Stimulated activated CD8-positive, alpha-beta memory T cell treated with anti-CD3 and anti-CD28 coated beads, Interleukin-12 subunit alpha, Interleukin-12 subunit beta, amount 100 ng/mL, for 4 hours (primary cell): ENCODE data around the gene PDE4B.

Experiments
- DNase-seq: peaks from one replicate; pipeline ENCODE4 v3.0.0-alpha.2; 2020; ENCODE audit warnings: low read depth

PDE4B gene

GRCh38 chr1:65882076-65882475, 89.4 kb downstream of the PDE4B start:
- no peak for DNase-seq

GRCh38 chr1:65889441-65889840, 96.7 kb downstream of the PDE4B start:
- no peak for DNase-seq

DNA sequence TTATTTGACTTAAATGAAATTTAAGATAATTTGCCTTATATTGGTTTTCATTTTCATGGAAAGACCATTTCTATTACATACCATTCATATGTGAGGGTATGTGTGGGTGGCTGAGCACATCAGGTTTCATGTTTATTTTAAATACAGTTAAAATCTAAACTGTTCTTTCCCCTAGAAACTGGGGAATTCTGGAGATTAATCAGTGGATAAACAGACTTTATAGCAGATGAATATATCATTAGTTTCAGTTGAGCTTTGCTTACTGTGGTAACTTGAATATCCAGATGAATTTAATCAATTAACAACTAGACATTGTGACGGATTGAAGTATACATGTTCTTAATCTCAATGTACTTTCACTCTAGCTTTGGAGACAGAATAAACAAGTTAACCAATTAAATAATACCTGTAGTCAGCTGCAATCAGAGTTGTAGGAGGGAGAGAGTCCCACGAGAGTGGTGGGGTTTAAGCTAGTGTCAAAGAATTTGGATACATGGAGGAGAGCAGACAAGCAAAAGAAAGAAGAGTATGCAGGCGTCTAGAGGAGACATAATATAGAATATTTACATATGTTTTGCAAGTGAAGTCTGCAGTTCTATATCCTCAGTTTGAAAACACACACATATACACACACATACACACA, 97.6 kb downstream of the PDE4B start:
- no peak for DNase-seq

- no peak for DNase-seq
Measured at GRCh38 chr1:65894738-65895605, 102.3 kb downstream of the PDE4B start.

DNA sequence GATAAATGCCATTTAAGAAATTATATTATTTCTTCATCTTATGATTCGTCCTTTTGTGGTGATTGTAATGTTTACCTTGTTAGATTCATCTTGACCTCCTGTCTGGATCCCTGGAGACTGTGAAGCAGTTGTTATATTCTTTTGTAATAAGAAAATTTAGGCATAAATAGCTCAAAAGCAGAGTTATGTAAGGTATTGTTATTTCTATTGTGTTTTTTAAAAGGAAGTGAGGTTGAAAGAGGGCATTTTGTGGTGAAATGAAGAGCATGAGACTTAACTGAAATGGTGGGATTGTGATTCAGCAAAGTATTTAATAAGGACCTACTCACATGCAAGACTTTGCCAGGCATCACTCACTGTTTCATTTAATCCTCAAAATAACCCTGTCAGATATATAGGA, 104.0 kb downstream of the PDE4B start:
- no peak for DNase-seq

- no peak for DNase-seq
Measured at GRCh38 chr1:65897485-65897884, 104.8 kb downstream of the PDE4B start.

DNA sequence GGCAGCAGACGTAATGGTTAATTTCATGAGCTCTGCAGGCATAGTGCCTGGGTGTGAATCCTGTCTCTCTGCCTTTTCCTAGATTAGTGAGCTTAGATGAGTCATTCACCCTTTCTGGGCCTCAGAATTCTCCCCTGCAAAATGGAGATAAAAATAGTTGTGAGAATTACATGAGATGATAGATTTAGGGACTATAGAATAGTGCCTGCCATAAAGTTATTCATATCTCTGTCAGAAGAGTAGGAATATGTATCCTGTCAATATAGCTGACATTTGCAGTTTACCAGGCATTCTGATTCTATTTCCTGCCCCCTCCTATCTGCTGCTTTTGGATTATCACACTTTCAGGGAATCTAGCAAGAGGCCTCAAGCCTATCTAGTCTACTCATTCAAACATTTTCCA, 112.0 kb downstream of the PDE4B start:
- no peak for DNase-seq

DNA sequence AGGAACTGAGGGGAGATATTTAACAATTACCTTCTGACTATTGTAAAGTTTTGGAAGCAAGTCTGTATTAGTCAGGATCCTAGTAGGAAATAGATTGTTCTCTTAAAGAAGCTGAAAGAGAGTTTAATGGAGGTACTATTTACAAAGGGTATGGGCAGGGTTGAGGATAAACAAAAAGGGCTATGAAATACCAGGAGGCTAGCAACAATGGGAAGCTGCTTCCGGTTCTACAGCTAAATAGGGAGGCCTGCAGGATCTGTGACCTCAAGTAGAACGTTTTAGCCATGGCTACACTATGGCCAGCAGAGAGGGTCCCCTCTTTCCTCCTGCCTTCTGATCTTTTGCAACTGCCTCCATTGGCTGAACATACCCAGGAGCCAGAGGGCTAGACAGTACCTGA, 117.7 kb downstream of the PDE4B start:
- DNase-seq = no peak

DNA sequence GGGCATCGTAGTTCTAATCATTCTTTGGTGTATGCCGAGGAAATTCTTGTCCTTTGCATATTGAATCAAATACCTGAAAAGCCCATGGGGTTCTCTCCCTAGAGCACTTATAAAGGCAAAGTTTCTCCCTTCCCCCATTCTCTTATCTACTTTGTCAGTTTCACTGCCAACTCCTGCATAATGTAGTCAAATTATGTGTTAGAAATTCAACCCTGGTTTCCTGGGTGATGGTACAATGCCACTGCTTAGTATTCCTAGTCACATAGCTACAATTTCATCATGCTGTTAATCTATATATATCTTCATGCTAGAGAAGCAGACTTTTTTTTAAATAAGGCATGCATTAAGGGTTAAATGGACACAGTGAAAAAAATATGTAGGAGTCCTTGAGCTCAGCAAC, 119.0 kb downstream of the PDE4B start:
- no peak for DNase-seq

GRCh38 chr1:65918564-65918963, 125.9 kb downstream of the PDE4B start:
- no peak for DNase-seq

DNA sequence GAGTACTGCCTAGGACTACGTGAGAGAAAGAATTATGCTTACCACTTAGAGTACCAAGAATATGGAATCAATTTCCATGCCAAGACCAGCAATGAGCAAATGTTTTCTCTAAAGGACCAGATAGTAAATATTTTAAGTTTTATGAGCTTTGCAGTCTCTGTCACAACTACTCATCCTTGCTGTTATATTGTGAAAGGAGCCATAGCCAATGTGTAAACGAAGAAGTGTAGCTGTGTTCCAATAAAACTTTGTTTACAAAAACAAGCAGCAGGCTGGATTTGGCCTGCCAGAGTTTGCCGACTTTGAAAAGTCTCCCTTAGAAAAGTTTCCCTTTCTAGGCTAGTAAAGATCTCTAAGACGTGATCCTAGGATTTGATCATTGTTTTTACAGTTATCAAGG, 128.8 kb downstream of the PDE4B start:
- DNase-seq = no peak

DNA sequence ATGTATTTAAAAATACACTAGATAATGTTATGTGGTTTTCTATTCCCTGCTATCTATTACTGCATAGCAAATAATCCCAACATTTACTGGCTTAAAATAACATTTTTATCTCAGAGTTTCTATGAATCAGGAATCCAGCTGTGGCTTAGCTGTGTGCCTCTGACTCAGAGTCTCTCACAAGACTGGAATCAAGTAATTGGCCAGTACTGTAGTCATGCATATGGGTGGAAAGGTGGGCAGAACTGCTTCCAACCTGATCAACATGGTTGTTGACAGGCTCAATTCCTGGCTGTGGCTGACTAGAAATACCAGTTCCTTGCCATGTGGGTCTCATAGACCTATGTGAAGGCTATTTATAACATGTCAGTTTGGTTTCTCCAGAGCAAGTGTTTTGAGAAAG, 131.8 kb downstream of the PDE4B start:
- no peak for DNase-seq

DNA sequence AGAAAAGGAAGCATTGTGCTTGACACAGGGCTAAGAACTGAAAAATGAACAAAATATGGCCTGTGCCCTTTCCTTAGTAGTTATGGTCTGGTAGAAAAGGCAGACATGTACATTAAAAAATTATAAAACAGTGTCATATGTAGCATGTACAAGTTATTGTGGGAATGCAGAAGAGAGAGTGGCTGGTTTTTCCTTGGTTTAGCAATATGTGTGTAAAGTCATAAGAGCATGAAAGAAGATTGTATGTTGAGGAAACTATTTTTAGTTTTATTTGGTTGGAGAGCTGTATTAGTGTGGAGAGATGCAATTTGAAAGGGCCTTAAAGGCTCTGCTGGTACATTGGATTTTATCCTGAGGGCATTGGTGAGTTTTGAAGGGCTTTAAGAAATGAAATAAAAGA, 145.8 kb downstream of the PDE4B start:
- no peak for DNase-seq

DNA sequence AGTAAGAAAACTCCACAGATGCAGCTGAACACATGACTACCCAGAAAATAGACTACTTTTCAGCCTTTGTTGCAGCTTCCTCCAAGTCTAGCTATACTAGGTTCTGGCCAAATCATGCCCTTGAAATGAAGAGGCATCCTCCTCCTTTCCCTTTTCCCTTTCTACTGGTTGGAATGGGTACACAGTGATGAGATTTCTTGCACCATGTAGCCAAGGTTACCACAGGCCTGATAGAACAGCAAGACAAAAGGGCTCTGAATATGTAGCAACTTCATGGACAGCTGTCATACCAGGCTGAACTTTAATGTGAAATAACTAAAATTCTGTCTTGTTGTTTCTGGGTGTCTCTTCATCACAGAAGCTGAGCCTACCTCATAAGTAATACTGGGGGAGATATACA, 146.5 kb downstream of the PDE4B start:
- DNase-seq = no peak

DNA sequence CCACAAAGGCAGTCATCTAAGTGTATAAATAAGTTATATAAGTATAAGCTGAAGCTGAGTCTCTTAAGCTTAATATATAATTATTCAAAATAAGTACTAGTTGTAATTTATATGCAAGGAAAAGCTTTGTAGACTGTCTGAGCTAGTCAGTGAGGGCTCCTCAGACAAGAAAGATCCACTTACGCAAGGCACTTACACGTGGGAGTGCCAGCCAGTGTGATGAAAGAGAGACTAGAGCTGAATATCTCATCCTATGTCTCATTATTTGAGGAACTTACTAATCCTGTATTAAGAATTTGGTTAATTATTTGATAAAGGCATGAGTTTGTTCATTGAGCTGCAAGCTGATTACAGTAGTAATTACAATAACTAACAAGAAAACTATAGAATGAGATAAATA, 146.9 kb downstream of the PDE4B start:
- DNase-seq = no peak

GRCh38 chr1:65940126-65940525, 147.4 kb downstream of the PDE4B start:
- DNase-seq = no peak

GRCh38 chr1:65942476-65942875, 149.8 kb downstream of the PDE4B start:
- DNase-seq = no peak

GRCh38 chr1:65946376-65946775, 153.7 kb downstream of the PDE4B start:
- DNase-seq = no peak

DNA sequence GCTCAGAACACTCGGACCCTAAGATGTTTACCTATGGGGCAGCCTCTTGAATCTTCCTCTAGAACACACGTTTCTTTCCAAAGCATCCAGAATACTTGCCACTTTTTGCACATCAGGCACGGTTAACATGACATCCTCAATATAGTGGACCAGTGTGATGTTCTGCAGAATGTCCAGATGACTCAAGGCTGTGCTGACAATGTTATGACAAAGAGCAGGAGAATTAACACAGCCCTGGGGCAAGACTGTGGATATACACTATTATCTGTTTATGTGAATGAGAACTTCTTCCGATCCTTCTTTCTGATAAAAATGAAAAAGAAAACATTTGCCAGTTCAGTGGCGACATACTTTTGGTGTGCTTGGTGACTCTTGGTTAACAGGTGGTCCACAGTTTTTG, 154.3 kb downstream of the PDE4B start:
- no peak for DNase-seq

DNA sequence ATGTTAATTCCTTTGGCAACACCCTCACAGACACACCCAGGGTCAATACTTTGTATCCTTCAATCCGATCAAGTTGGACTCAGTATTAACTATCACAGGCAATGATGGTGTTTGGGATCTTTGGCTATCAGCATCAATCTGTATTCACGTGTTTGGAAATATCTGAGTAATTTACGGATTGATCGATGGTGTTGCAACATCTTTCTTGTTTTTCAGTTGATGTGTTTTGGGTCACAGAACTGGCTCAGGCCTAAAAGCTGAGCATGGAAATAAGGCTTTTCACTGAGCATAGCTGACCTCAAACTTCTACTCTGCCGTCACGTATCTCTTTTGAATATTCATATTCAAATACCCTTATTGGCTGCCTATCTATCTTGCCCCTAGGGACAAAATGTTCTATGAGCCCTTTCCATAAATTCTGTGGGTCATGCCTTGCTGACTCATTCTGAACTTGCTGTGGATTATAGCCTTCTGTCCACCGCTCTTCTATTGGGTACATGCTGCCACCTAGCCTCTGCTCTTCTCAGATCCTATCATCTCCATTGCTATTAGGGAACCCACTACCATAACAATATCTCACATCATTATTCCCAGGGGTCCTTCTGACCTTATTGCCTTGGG, 156.0 kb downstream of the PDE4B start:
- no peak for DNase-seq

GRCh38 chr1:65949230-65949626, 156.5 kb downstream of the PDE4B start:
- no peak for DNase-seq

DNA sequence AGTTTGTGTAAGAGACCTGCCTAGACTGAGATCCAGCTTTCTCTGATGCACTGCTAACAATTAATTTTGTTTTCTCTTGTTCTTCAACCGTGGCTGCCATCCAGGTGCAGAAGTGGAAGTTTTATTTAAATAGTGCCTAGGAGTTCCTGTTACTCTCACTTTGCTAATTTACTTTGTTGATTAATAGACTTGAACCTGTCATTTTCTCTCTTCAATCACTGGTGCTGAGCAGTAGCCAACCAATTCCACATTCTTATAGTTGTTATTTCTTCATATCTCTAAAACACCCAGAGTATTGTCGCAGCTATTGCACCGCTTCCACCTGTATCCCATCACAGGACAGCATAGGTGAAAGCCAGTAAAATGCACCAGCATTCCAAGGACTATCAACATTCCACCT, 157.2 kb downstream of the PDE4B start:
- no peak for DNase-seq

DNA sequence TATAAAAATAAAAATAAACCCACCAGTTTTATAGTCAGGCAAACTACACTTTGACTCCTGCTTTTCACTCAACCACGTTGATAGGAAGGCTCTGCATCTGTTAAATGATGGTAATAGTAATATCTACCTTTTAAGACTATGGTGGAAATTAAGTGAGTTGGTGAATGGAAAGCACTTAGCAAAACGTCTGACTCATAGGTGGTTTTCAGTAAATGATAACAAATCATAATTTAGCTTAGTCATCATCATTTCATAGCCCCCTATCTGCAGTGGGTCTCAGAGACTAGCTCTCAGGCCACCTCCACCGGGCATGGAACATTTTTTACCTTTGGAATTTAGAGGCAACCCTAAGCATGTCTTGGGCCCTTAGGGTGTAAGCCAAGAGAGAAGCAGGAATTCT, 160.0 kb downstream of the PDE4B start:
- no peak for DNase-seq
